B cell (primary cell): ENCODE results near the gene KPNA4. TPM values are rescaled to one million over a fixed set of nuclear protein-coding genes. Genes with fewer than 3 reads are reported as not detected.

ENCODE experiments used
- ATAC-seq: fragments of 200-7000 bp; cut with Tn5 transposase; one replicate; pipeline ENCODE4 v1.10.0; 2021; ENCODE audit warnings: low read depth, mild to moderate bottlenecking, moderate number of reproducible peaks, moderate library complexity
- CTCF ChIA-PET: fragments of 350-600 bp; sonication (Branson Sonifier 250); formaldehyde crosslinking; loops from one replicate; lab custom pipeline; 2021; ENCODE audit warnings: antibody characterized with exemption, inconsistent platforms; lab: Charles Lee
- POLR2A ChIA-PET: fragments of 350-600 bp; sonication (Branson Sonifier 250); formaldehyde crosslinking; loops from one replicate; lab custom pipeline; 2021; ENCODE audit warnings: antibody characterized with exemption; lab: Charles Lee
- DNase-seq: peaks from one replicate; pipeline ENCODE4 v3.0.0; 2013
- H2AFZ ChIP-seq: 2 replicates; pipeline ENCODE4 v1.6.1; 2012; ENCODE audit warnings: mild to moderate bottlenecking, low read depth, low read length; ENCODE audit not compliant: insufficient read depth, poor library complexity, severe bottlenecking
- H3K27ac ChIP-seq, 2 donors: 1 replicate in 1 of 2; 2 replicates in 1 of 2; pipeline ENCODE4 v1.5.1; 2012 to 2013; ENCODE audit warnings: low read length in 2 of 2, mild to moderate bottlenecking in 2 of 2, moderate library complexity in 1 of 2
- H3K27me3 ChIP-seq, 4 experiments: fragments of 200-600 bp in 1 of 4; sonication (generic) in 1 of 4; replicated peaks in 1 of 4; 1 replicate in 2 of 4; 2 replicates in 2 of 4; pipeline versions ENCODE4 v1.6.1 to v1.7.0; 2013 to 2016; ENCODE audit warnings: low read length in 3 of 4, mild to moderate bottlenecking in 2 of 4, mixed read lengths in 1 of 4, moderate library complexity in 1 of 4; ENCODE audit not compliant: insufficient read depth in 4 of 4, control insufficient read depth in 3 of 4; ENCODE audit errors: control extremely low read depth in 1 of 4
- H3K36me3 ChIP-seq, 2 experiments: replicated peaks in 1 of 2; 1 replicate in 1 of 2; 2 replicates in 1 of 2; pipeline versions ENCODE4 v1.6.1 to v1.7.1; 2013; ENCODE audit warnings: low read length in 1 of 2; ENCODE audit not compliant: insufficient read depth in 2 of 2, control insufficient read depth in 1 of 2; ENCODE audit errors: control extremely low read depth in 1 of 2, extremely low read depth in 1 of 2
- H3K4me1 ChIP-seq, 2 donors: fragments of 200-600 bp in 1 of 2; sonication (generic) in 1 of 2; 1 replicate in 1 of 2; 2 replicates in 1 of 2; pipeline versions ENCODE4 v1.5.1 to v1.6.1; 2013 to 2017; ENCODE audit warnings: low read length in 2 of 2; ENCODE audit not compliant: control insufficient read depth in 2 of 2, insufficient read depth in 2 of 2
- H3K4me2 ChIP-seq: replicated peaks from 2 replicates; pipeline ENCODE3; 2012; ENCODE audit warnings: mild to moderate bottlenecking, low read depth, low read length; ENCODE audit not compliant: poor library complexity, severe bottlenecking
- H3K4me3 ChIP-seq, 5 experiments: fragments of 200-600 bp in 1 of 5; sonication (generic) in 1 of 5; 1 replicate in 3 of 5; 2 replicates in 2 of 5; pipeline versions ENCODE4 v1.5.1 to v1.7.0; 2011 to 2016; ENCODE audit warnings: low read length in 4 of 5, mild to moderate bottlenecking in 4 of 5, low read depth in 2 of 5, control low read depth in 1 of 5, moderate library complexity in 1 of 5; ENCODE audit not compliant: insufficient read depth in 1 of 5; ENCODE audit errors: control extremely low read depth in 1 of 5, extremely low read depth in 1 of 5
- H3K79me2 ChIP-seq: fragments of 200-600 bp; sonication (generic); one replicate; pipeline ENCODE4 v1.6.0; 2016; ENCODE audit warnings: low read length; ENCODE audit not compliant: control insufficient read depth, insufficient read depth
- H3K9ac ChIP-seq: fragments of 200-600 bp; sonication (generic); 2 replicates; pipeline ENCODE4 v1.6.1; 2017; ENCODE audit warnings: mild to moderate bottlenecking, low read length, moderate library complexity
- H3K9me3 ChIP-seq, 3 donors: one replicate each; pipeline versions ENCODE4 v1.6.1 to v1.7.1; 2013; ENCODE audit warnings: low read length in 2 of 3; ENCODE audit not compliant: control insufficient read depth in 2 of 3, insufficient read depth in 1 of 3; ENCODE audit errors: control extremely low read depth in 1 of 3
- H4K20me1 ChIP-seq: 2 replicates; pipeline ENCODE4 v1.6.0; 2012; ENCODE audit warnings: mild to moderate bottlenecking, low read length; ENCODE audit not compliant: insufficient read depth, control insufficient read depth, poor library complexity, severe bottlenecking
- H3K27ac Mint-ChIP-seq: one replicate; pipeline ENCODE4 v1.8.0; 2021; ENCODE audit warnings: mixed read lengths
- H3K27me3 Mint-ChIP-seq: one replicate; pipeline ENCODE4 v1.8.0; 2021; ENCODE audit warnings: mixed read lengths
- H3K4me1 Mint-ChIP-seq: one replicate; pipeline ENCODE4 v1.8.0; 2021; ENCODE audit warnings: mixed read lengths
- H3K4me3 Mint-ChIP-seq: one replicate; pipeline ENCODE4 v1.8.0; 2021; ENCODE audit warnings: mixed read lengths
- H3K9me3 Mint-ChIP-seq: one replicate; pipeline ENCODE4 v1.8.0; 2022; ENCODE audit warnings: mixed read lengths; ENCODE audit not compliant: insufficient read depth
- EZH2 ChIP-seq: IDR thresholded peaks from 2 replicates; pipeline ENCODE4 v1.6.1; 2012; ENCODE audit warnings: borderline replicate concordance, low read depth, mild to moderate bottlenecking, moderate library complexity, low read length; ENCODE audit not compliant: insufficient read depth, poor library complexity, severe bottlenecking
- WGBS: methylation state at CpG from one replicate; pipeline ENCODE4 v1.1.5; 2013; ENCODE audit warnings: missing lambda C conversion rate; ENCODE audit not compliant: insufficient coverage; 5-methylcytosine and 5-hydroxymethylcytosine counted together
- intact Hi-C: fragments of 100-400 bp; cut with micrococcal nuclease; formaldehyde crosslinking; loops from one replicate; pipeline ENCODE4 v1.10.0; 2022
- polyA plus RNA-seq: library from polyadenylated mRNA; depleted of rRNA; stranded (reverse); fragments of >200 nt; gene quantifications from 2 replicates; pipeline ENCODE4 v1.2.3, GENCODE V29; 2012
- total RNA-seq, 2 donors: library from RNA; stranded (reverse); fragments of 120-200 nt in 1 of 2; gene quantifications; 1 replicate in 1 of 2; 2 replicates in 1 of 2; pipeline versions ENCODE4 v1.2.3 to v1.2.4, GENCODE V29; 2013 to 2022
- TF ChIP-seq, protein P1 (sequence below): fragments of 200-600 bp; IDR thresholded peaks from one replicate; pipeline ENCODE4 v1.8.0; 2022; ENCODE audit warnings: antibody characterized with exemption, mild to moderate bottlenecking

The KPNA4 gene
- total and polyA plus RNA-seq, 2 donors (not counting 1 experiment from before 2014, with no cell fraction given), result 9.6 to 55.1 TPM

DNA sequence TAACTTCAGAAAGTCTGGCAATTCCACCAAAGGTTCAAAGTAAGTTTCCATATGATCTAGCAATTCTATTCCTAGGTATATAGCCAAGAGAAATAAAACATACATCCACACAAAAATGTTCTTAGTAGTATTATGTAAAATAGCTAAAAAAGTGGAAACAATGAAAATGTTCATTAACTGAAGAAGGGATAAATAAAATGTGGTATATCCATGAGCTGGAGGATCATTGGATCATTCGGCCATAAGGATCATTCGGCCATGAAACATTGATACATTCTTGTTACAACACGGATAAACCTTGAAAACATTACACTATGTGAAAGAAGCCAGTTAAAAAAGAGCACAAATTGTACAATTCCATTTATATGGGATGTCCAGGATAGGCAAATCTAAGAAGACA, 2.4 kb downstream of the KPNA4 start:
- H3K27ac Mint-ChIP-seq, result peak overlapping the region; percentile 29
- no peak for DNase-seq
- intact Hi-C loops, result loop anchor here (10.0 kb wide), 1 partner anchor 1918 kb away; the partner anchor contains the start of gene GFM1
- H3K36me3 ChIP-seq, result no peaks in the 10 kb centered on the region
- H3K79me2 ChIP-seq, result peaks cover 71% of the 10 kb centered on the region
- WGBS, result no CpG with 5 or more reads among the region's 3 CpGs
- H3K27ac ChIP-seq, result no peak overlapping the region
- no peak overlapping the region for H2AFZ ChIP-seq
- H3K27me3 ChIP-seq, result no peaks in the 10 kb centered on the region
- H3K4me2 ChIP-seq, result peak overlapping the region; percentile 75
- H3K4me1 ChIP-seq, result peaks cover 23 to 49% of the 10 kb centered on the region in 2 donors
- ATAC-seq, result no peak
- no peaks in the 10 kb centered on the region for H3K27me3 Mint-ChIP-seq
- no peaks in the 10 kb centered on the region for H3K9me3 Mint-ChIP-seq
- H4K20me1 ChIP-seq, result peaks cover 26% of the 10 kb centered on the region
- CTCF ChIA-PET, result no interaction called here
- POLR2A ChIA-PET, result no interaction called here
- H3K9ac ChIP-seq, result peak overlapping the region; percentile 4
- no peaks in the 10 kb centered on the region for H3K9me3 ChIP-seq
- no peak for TF ChIP-seq EZH2
- TF ChIP-seq, protein P1, sequence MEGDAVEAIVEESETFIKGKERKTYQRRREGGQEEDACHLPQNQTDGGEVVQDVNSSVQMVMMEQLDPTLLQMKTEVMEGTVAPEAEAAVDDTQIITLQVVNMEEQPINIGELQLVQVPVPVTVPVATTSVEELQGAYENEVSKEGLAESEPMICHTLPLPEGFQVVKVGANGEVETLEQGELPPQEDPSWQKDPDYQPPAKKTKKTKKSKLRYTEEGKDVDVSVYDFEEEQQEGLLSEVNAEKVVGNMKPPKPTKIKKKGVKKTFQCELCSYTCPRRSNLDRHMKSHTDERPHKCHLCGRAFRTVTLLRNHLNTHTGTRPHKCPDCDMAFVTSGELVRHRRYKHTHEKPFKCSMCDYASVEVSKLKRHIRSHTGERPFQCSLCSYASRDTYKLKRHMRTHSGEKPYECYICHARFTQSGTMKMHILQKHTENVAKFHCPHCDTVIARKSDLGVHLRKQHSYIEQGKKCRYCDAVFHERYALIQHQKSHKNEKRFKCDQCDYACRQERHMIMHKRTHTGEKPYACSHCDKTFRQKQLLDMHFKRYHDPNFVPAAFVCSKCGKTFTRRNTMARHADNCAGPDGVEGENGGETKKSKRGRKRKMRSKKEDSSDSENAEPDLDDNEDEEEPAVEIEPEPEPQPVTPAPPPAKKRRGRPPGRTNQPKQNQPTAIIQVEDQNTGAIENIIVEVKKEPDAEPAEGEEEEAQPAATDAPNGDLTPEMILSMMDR, result no peak
- H3K4me1 Mint-ChIP-seq, result peaks cover 69% of the 10 kb centered on the region
- no peak overlapping the region for H3K4me3 ChIP-seq
- peak overlapping the region; percentile 66 for H3K4me3 Mint-ChIP-seq

DNA sequence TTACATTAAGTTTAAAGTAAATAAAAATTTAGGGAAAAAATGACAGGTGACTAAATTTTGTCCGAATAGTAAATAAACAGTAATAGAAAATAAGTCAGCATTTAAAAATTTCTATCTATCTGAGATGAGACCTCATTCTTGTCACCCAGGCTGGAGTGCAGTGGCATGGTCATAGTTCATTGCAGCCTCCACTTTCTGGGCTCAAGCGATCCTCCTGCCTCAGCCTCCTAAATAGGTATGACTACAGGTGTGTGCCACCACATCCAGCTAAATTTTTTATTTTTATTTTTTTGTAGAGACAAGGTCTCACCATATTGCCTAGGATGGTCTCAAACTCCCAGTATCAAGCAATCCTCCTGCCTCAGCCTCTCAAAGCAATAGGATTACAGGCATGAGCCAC, 7.8 kb downstream of the KPNA4 start:
- no peaks in the 10 kb centered on the region for H3K9me3 Mint-ChIP-seq
- Histone ChIP-seq H3K4me3 (no peak overlapping the region), H3K27me3 (no peaks in the 10 kb centered on the region), H3K27ac (no peak overlapping the region), H3K9me3 (peaks cover 0 to 3% (median 0%) of the 10 kb centered on the region in 3 donors), H4K20me1 (peaks cover 70% of the 10 kb centered on the region), H3K4me2 (no peak overlapping the region), H3K36me3 (no peaks in the 10 kb centered on the region), H3K9ac (no peak overlapping the region), H3K4me1 (peaks cover 3 to 38% of the 10 kb centered on the region in 2 donors), H3K79me2 (peaks cover 100% of the 10 kb centered on the region), H2AFZ (no peak overlapping the region)
- intact Hi-C loops, result no loop called here
- no peaks in the 10 kb centered on the region for H3K27me3 Mint-ChIP-seq
- H3K27ac Mint-ChIP-seq, result no peak overlapping the region
- no peak overlapping the region for H3K4me3 Mint-ChIP-seq
- no peak for TF ChIP-seq EZH2
- TF ChIP-seq, protein P1, result no peak
- ATAC-seq (no peak), DNase-seq (no peak)
- H3K4me1 Mint-ChIP-seq, result peaks cover 61% of the 10 kb centered on the region
- no CpG with 5 or more reads among the region's 2 CpGs for WGBS
- POLR2A ChIA-PET, result no interaction called here
- CTCF ChIA-PET, result no interaction called here
